ENCODE measurements around the gene COG5. TPM values are rescaled to one million over a fixed set of nuclear protein-coding genes. Genes with fewer than 3 reads are reported as not detected.

COG5 gene
- 10 to 100 TPM; 40.6 to 59.2 (median 46.7) TPM for total RNA-seq
- 18.5 TPM for polyA plus RNA-seq
- long read RNA-seq, donor 1, full-length matches to known transcripts: 40 of 79 reads
- long read RNA-seq, donor 1, partial matches to known transcripts: 16 of 79 reads
- long read RNA-seq, donor 1, other reads (novel, unspliced or antisense): 23 of 79 reads
- long read RNA-seq, donor 2, full-length matches to known transcripts: 15 of 38 reads
- long read RNA-seq, donor 2, partial matches to known transcripts: 14 of 38 reads
- long read RNA-seq, donor 2, other reads (novel, unspliced or antisense): 9 of 38 reads
- long read RNA-seq, donor 3, full-length matches to known transcripts: 108 of 178 reads
- long read RNA-seq, donor 3, partial matches to known transcripts: 37 of 178 reads
- long read RNA-seq, donor 3, other reads (novel, unspliced or antisense): 33 of 178 reads
- long read RNA-seq, donor 4, full-length matches to known transcripts: 15 of 42 reads
- long read RNA-seq, donor 4, partial matches to known transcripts: 10 of 42 reads
- long read RNA-seq, donor 4, other reads (novel, unspliced or antisense): 17 of 42 reads

DNA sequence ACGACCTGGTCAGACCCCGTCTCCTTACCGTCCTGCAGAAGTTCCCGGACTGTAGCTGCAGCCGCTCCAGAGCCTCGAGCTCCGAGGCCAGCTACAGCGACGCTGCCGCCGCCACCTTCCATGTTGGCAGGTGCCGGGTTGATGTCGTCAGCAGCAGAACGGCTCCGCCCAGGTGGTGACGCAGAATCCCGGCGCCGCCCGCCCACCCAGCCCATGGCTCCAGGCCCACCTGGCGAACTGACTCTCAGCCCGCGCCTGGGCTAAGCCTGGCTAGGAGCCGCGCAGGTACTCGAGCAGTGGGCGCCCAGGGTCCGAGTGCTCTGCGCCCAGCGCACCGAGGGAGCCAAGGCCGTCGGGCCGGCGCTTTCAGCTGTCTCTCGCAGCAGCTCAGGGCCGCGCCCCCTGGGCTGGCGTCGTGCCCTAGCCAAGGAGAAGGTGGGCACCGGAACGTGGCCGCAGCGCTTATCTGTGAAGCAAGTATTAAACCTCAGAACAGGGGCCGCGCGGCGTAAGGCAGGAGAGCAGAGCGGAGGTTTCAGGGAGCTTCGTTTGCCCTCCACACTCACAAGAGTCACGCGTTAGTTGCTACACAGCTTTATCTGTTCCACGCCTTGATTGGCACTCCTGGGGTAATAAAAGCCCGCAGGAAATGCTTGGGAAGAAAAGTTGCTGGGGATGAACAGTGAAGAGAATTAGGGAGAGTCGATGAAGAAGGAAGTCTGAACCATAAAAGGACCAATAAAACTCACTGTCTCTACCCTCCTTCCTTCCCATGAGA, at the start of gene COG5, which contains the start of gene DUS4L:
TSS of gene COG5 (minus strand) at position 146 of the 778 bp plus-strand sequence. CDS start at position 122, 24 bp downstream.
TSS of gene DUS4L (plus strand) at position 197 of the 778 bp plus-strand sequence. CDS start 3,100 bp downstream, outside the sequence.
- intact Hi-C loops (cut with DNase I): no loop called here
- peak within 1 kb of the TSS; percentile 80 for H3K4me3 ChIP-seq (ENCODE audit: low read length)
- H3K27me3 ChIP-seq (ENCODE audit: control insufficient read depth, insufficient read depth): no peaks in the 10 kb centered on the region
- under 1% methylated on average over 55 of the region's 55 CpGs for WGBS
- no peaks in the 10 kb centered on the region for H3K9me3 ChIP-seq (ENCODE audit: control insufficient read depth, low read length)
- peak within 1 kb of the TSS; percentile 86 for H3K27ac ChIP-seq (ENCODE audit: low read length)
- DNase-seq (peak; percentile 83 to 93 (median 93)), ATAC-seq (peak; percentile 96 to 97)
- no peaks in the 10 kb centered on the region for H3K4me1 ChIP-seq (ENCODE audit: control insufficient read depth, insufficient read depth, low read length)

DNA sequence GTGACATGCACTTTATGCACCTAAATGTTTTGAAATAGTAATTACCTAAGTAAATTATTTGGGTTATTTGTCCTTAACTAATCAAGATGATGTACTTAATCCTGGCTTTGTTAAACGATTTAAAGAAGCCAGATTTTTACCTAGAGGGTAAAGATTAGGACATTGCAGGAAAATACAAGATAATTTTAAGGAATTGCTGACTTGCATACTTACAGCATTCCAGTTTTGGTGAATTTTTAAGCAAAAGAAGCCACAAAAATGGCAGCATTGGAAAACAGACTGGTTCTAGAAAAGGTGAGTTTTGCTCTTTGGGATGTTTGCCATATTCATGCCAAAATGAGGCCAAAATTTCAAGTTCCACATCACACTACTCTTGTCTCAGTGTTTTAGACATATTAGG, 49.7 kb upstream of the COG5 start:
- Histone ChIP-seq H3K27me3 (ENCODE audit: control insufficient read depth, insufficient read depth) (no peaks in the 10 kb centered on the region), H3K9me3 (ENCODE audit: control insufficient read depth, low read length) (no peaks in the 10 kb centered on the region), H3K27ac (ENCODE audit: low read length) (no peak overlapping the region), H3K4me3 (ENCODE audit: low read length) (no peak overlapping the region), H3K4me1 (ENCODE audit: control insufficient read depth, insufficient read depth, low read length) (peaks cover 2% of the 10 kb centered on the region)
- ATAC-seq (no peak), DNase-seq (no peak)
- intact Hi-C loops (cut with DNase I): no loop called here
- 90% methylated on average over 1 of the region's 1 CpG for WGBS

DNA sequence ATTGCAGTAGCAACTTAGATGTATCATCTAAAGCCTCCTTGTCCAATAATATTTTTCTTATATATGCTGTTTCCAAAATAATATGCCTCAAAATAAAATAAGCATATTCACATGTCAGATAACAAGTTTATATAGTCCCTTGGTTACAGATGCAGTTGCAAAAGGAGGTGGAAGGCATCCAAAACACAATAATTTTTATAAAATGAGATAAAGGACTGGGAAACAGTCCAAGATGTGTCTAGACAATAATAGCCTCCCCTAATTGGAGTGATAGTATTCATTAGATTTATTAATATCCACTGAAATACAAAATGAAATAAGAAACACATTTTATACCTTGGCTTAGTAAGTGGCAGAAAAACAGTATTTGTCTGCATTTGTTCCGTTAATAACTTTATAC, 46.6 kb upstream of the COG5 start:
- Histone ChIP-seq H3K9me3 (ENCODE audit: control insufficient read depth, low read length) (no peaks in the 10 kb centered on the region), H3K27me3 (ENCODE audit: control insufficient read depth, insufficient read depth) (no peaks in the 10 kb centered on the region), H3K4me3 (ENCODE audit: low read length) (no peak overlapping the region), H3K4me1 (ENCODE audit: control insufficient read depth, insufficient read depth, low read length) (peaks cover 2% of the 10 kb centered on the region), H3K27ac (ENCODE audit: low read length) (no peak overlapping the region)
- 32% methylated on average over 1 of the region's 1 CpG for WGBS
- peak; percentile 34 to 53 for ATAC-seq
- DNase-seq: no peak
- intact Hi-C loops (cut with DNase I): no loop called here

DNA sequence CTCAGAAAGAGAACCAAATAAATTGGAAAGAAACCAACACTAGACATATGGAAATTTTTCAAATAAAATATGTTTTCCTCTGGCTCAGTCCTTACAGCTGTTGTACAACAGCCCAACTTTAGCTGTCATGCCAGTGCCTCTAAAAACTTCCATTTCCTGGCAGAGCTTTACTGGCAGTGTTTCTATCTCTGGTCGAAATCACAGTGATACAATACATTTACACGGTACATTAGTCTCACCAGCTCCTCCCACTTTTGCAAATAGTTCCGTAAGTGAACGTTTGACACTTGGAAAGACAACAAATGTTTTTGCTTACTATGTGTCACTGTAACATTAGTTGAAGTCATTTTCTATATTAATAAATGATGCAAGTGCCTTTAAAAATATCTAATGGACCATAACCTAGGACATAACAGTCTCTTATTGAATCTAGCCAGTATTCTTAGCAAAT, 46.1 kb upstream of the COG5 start:
- H3K27ac ChIP-seq (ENCODE audit: low read length): no peak overlapping the region
- no peak overlapping the region for H3K4me3 ChIP-seq (ENCODE audit: low read length)
- H3K9me3 ChIP-seq (ENCODE audit: control insufficient read depth, low read length): no peaks in the 10 kb centered on the region
- H3K4me1 ChIP-seq (ENCODE audit: control insufficient read depth, insufficient read depth, low read length): peaks cover 2% of the 10 kb centered on the region
- intact Hi-C loops (cut with DNase I): no loop called here
- DNase-seq: no peak
- ATAC-seq: peak; percentile 55 to 67
- WGBS: 11% methylated on average over 4 of the region's 4 CpGs
- H3K27me3 ChIP-seq (ENCODE audit: control insufficient read depth, insufficient read depth): no peaks in the 10 kb centered on the region

DNA sequence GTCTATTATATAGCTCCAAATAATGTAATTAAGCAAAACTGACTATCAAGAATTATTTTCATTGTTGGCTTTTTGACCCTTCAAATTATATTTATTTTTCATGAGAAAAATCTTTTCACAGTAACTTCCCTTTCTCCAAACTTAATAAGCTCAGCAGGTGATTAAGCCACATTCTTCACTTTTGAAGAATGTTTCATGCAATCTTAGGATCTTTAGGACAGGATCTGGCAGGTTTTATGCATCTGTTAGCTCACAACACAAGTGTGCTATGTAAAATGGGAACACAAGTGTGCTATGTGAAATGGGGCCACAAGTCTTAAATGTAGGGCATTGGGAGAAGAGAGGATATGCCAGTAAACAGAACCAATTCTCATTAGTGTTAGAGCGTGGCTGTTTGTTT, 42.6 kb upstream of the COG5 start:
- Histone ChIP-seq H3K27me3 (ENCODE audit: control insufficient read depth, insufficient read depth) (no peaks in the 10 kb centered on the region), H3K9me3 (ENCODE audit: control insufficient read depth, low read length) (no peaks in the 10 kb centered on the region), H3K4me1 (ENCODE audit: control insufficient read depth, insufficient read depth, low read length) (no peaks in the 10 kb centered on the region), H3K4me3 (ENCODE audit: low read length) (no peak overlapping the region), H3K27ac (ENCODE audit: low read length) (no peak overlapping the region)
- ATAC-seq (no peak), DNase-seq (no peak)
- 97% methylated on average over 1 of the region's 1 CpG for WGBS
- intact Hi-C loops (cut with DNase I): no loop called here

DNA sequence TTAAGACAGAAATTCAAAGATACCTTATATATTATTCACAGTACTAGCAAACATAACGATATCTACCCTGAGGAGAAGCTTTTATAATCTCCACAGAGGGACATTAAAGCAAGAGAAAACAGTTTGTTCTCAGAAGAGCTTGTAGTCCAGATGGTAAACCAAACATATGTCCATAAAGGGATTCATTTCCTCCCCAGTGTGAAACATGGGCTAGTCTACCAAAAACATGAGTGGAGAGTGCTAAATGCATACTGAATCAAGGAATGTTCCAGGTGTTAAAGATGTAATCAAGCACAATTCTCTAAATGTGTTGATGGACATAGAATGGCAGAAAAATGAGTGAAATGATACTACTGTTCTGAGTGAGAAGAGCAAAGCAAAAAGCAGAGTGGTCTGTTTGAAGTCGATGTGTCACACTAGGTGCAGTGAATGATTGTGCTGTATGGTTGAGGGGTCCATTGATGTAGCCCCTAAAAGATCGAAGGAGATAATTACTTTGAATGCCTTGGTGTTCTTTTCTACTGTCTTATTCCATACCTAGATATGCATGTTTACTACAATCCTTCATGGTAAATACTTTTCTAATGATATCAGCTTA, 41.6 kb upstream of the COG5 start:
- Histone ChIP-seq H3K27me3 (ENCODE audit: control insufficient read depth, insufficient read depth) (no peaks in the 10 kb centered on the region), H3K4me3 (ENCODE audit: low read length) (no peak overlapping the region), H3K9me3 (ENCODE audit: control insufficient read depth, low read length) (no peaks in the 10 kb centered on the region), H3K27ac (ENCODE audit: low read length) (no peak overlapping the region), H3K4me1 (ENCODE audit: control insufficient read depth, insufficient read depth, low read length) (no peaks in the 10 kb centered on the region)
- 97% methylated on average over 3 of the region's 3 CpGs for WGBS
- intact Hi-C loops (cut with DNase I): no loop called here
- no peak for DNase-seq
- ATAC-seq: no peak

DNA sequence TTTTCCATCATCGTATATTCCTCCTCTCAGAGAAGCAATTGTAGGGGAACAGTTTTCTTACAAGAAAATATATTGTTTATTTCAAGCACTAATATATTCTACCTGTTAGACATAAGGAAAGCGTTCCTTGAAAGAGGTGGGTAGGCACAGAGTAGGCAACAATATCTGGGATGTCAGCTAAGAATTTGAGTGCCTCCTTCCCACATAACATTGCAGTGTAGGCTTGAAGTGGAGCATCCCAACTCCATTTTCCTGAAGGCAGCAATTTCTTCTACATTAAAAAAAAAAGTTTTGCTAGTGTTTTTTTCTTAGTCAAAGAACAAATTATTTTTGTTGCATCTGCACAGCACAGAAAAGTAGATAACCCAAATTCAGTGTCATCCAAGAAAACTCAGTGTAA, 37.1 kb upstream of the COG5 start:
- Histone ChIP-seq H3K27me3 (ENCODE audit: control insufficient read depth, insufficient read depth) (no peaks in the 10 kb centered on the region), H3K4me1 (ENCODE audit: control insufficient read depth, insufficient read depth, low read length) (peaks cover 4% of the 10 kb centered on the region), H3K4me3 (ENCODE audit: low read length) (no peak overlapping the region), H3K27ac (ENCODE audit: low read length) (no peak overlapping the region), H3K9me3 (ENCODE audit: control insufficient read depth, low read length) (no peaks in the 10 kb centered on the region)
- no peak for DNase-seq
- intact Hi-C loops (cut with DNase I): no loop called here
- 88% methylated on average over 2 of the region's 2 CpGs for WGBS
- no peak for ATAC-seq

DNA sequence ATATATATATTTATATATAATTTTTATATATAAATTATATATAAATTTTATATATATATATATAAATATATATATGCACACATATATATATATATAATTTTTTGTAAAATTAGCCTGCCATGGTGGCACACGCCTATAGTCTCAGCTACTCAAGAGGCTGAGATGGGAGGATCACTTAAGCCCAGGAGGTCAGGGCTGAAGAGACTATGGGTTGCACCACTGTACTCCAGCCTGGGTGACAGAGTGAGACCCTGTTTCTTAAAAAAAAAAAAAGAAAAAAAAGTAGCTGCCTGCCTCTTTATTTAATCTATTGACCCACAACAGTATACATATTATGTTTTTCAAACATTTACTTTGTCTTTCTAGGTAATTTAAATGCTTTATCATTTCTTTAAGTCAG, 35.5 kb upstream of the COG5 start:
- H3K27me3 ChIP-seq (ENCODE audit: control insufficient read depth, insufficient read depth): no peaks in the 10 kb centered on the region
- H3K9me3 ChIP-seq (ENCODE audit: control insufficient read depth, low read length): no peaks in the 10 kb centered on the region
- H3K4me1 ChIP-seq (ENCODE audit: control insufficient read depth, insufficient read depth, low read length): peaks cover 4% of the 10 kb centered on the region
- H3K27ac ChIP-seq (ENCODE audit: low read length): no peak overlapping the region
- H3K4me3 ChIP-seq (ENCODE audit: low read length): no peak overlapping the region
- WGBS: 98% methylated on average over 1 of the region's 1 CpG
- DNase-seq (no peak), ATAC-seq (no peak)
- intact Hi-C loops (cut with DNase I): no loop called here

DNA sequence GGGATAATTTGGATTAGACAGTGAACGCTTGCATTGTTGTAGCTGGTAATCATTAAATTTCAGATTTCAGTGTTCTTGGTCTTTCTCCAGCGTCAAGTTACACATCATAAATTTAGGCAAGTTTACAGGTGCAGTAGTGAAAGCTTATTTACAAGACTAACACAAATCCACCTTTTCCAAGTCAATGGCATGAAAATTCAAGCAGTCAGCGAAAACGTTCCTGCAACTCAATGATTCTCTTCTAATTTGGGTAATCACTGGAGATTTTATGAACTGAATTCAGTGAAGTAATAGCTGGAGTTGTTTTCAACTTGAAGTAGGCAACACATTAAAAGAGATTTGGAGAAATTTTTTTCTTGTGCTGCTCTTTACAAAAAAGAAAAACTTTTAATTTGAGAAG, 34.2 kb upstream of the COG5 start:
- DNase-seq (no peak), ATAC-seq (no peak)
- intact Hi-C loops (cut with DNase I): no loop called here
- Histone ChIP-seq H3K27ac (ENCODE audit: low read length) (no peak overlapping the region), H3K9me3 (ENCODE audit: control insufficient read depth, low read length) (no peaks in the 10 kb centered on the region), H3K27me3 (ENCODE audit: control insufficient read depth, insufficient read depth) (no peaks in the 10 kb centered on the region), H3K4me1 (ENCODE audit: control insufficient read depth, insufficient read depth, low read length) (peaks cover 4% of the 10 kb centered on the region), H3K4me3 (ENCODE audit: low read length) (no peak overlapping the region)
- 92% methylated on average over 4 of the region's 4 CpGs for whole genome bisulfite sequencing

DNA sequence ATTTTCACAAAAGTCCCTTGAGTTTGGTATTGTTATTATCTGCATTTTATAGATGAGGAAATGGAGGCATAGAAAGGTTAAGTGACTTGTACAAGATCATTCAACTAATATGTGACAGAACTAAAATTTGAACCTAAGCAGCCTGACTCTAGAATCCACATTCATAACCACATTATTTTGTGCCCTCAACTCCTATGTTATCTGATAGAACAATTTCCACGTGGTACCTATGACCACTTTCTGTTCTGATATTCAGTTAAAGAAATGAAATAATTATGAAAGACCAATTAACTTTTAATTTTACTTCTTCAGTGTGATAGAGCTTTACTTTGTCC, 33.8 kb upstream of the COG5 start:
- Histone ChIP-seq H3K4me3 (ENCODE audit: low read length) (no peak overlapping the region), H3K27me3 (ENCODE audit: control insufficient read depth, insufficient read depth) (no peaks in the 10 kb centered on the region), H3K27ac (ENCODE audit: low read length) (no peak overlapping the region), H3K9me3 (ENCODE audit: control insufficient read depth, low read length) (no peaks in the 10 kb centered on the region), H3K4me1 (ENCODE audit: control insufficient read depth, insufficient read depth, low read length) (peaks cover 4% of the 10 kb centered on the region)
- ATAC-seq (no peak), DNase-seq (no peak)
- intact Hi-C loops (cut with DNase I): no loop called here
- 89% methylated on average over 1 of the region's 1 CpG for WGBS
